ENCODE data around the gene LIMA1.

GRCh38 chr12:50232771-50233209 lies 50.5 kb downstream of the LIMA1 start:
- TF ChIP-seq, protein P1, sequence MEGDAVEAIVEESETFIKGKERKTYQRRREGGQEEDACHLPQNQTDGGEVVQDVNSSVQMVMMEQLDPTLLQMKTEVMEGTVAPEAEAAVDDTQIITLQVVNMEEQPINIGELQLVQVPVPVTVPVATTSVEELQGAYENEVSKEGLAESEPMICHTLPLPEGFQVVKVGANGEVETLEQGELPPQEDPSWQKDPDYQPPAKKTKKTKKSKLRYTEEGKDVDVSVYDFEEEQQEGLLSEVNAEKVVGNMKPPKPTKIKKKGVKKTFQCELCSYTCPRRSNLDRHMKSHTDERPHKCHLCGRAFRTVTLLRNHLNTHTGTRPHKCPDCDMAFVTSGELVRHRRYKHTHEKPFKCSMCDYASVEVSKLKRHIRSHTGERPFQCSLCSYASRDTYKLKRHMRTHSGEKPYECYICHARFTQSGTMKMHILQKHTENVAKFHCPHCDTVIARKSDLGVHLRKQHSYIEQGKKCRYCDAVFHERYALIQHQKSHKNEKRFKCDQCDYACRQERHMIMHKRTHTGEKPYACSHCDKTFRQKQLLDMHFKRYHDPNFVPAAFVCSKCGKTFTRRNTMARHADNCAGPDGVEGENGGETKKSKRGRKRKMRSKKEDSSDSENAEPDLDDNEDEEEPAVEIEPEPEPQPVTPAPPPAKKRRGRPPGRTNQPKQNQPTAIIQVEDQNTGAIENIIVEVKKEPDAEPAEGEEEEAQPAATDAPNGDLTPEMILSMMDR (conservative IDR thresholded peaks at IDR 0.05), result no peak
- no peak for TF ChIP-seq ZFX (IDR thresholded peaks at IDR 0.05)
